HG03097 (cell line): ENCODE results near the gene SAPCD1.
"Not testable (repeated sequence)": the region's sequence is repeated elsewhere in the genome, so short reads cannot be mapped to it uniquely, and the experiment has no call there.

Experiments used
- ATAC-seq: cut with Tn5 transposase; IDR thresholded peaks from one replicate; pipeline ENCODE4 v1.9.1; 2021; ENCODE audit not compliant: unreplicated experiment, low FRiP score

SAPCD1 gene

GRCh38 chr6:31795616-31796298 is 33.3 kb downstream of the SAPCD1 start, which contains the start of gene VARS1:
TSS of gene VARS1 (minus strand) at chr6:31795752. CDS start at chr6:31795217, 535 bp downstream.
- ATAC-seq, result peak; percentile 61

GRCh38 chr6:31796993-31797385 is 34.5 kb downstream of the SAPCD1 start:
- no peak for ATAC-seq

DNA sequence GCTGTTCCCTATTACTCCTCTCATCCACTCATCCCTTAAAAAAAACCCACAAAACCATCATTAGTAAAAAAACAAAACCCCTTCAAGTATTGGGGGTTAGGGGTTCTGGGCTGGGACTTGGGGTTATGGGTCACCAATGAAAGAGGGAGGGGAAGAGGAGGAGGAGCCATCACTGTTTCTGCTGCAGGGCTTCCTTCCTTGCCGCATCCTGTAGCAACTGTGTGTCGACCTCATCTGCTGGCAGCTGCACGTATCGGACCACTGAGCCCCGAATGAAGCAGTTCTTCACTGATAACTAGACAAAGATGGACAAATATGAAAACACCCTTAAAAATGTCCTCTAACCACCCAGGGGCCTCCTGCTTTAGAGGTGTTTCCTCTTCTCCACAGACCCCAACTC is 35.1 kb downstream of the SAPCD1 start:
- ATAC-seq, result no peak

DNA sequence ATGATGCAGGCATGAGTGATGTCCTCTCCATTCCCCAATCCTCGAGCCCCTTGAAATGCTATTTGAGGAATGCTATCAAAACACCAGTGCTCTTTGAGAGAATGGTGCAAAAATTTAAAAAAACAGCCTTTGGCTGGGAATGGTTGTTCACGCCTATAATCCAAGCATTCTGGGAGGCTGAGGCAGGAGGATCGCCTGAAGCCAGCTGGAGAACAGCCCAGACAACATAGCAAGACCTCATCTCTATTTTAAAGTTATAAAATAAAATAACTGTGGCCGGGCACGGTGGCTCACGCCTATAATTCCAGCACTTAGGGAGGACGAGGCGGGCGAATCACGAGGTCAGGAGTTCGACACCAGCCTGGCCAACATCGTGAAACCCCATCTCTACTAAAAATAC is 37.3 kb downstream of the SAPCD1 start:
- no peak for ATAC-seq

GRCh38 chr6:31801031-31801927 is 38.8 kb downstream of the SAPCD1 start:
- ATAC-seq, result not testable (repeated sequence)

GRCh38 chr6:31805939-31806469 is 43.5 kb downstream of the SAPCD1 start:
- peak; percentile 13 for ATAC-seq

DNA sequence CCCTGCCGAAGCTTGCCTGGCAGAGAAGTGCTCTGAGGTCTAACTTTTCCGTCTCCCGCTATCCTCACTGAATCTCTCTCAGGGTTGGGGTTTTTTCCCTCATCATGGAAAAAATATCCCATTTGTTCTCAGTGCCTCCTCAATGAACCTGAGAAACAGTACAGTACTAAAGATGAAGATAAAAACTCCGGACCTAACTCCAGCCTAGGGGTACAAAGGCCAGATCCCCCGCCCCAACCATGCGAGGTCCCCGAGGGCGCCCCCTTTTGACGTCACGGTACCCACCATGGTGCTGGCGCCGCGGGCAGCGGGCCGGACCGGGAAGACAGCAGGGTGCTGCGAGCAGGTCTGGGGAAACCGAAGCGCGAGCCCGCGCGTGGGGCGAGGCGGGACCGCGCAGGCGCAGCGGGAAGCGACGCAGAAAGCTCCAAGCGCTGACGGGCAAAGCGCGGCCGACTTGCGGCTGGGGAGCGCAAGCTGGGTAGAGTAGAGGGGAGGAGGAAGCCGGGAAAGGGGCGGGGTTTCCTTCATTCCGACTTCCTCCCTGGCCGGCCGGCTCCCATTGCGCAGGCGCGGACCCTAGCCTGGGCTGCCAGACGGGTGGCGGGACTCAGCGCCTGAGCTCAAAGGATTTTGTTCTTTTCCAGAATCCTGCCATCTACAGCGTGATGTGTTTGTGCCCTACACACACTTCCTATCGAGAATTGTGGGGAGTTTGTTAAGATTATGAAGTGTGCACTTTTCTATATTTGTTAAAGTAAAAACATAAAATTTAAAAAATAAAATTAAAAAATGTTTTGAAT is 44.2 kb downstream of the SAPCD1 start, which contains the start of gene LSM2:
TSS of gene LSM2 (minus strand) at position 497 of the 803 bp plus-strand sequence. CDS start at position 288, 209 bp downstream.
- peak; percentile 89 for ATAC-seq

GRCh38 chr6:31808599-31808998 is 46.1 kb downstream of the SAPCD1 start:
- ATAC-seq, result not testable (repeated sequence)

DNA sequence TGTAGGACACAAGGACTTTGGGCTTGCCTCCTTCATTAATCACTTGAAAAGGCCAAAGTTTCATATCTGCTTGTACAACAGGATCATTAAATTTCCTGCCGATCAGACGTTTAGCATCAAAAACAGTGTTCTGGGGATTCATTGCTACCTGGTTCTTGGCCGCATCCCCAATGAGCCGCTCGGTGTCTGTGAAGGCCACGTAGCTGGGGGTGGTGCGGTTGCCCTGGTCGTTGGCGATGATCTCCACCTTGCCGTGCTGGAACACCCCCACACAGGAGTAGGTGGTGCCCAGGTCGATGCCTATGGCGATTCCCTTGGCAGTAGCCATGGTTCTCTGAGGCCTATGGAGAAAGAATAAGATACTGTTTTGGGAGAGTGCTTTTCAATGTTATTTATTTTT is 49.2 kb downstream of the SAPCD1 start:
- ATAC-seq, result no peak

- no peak for ATAC-seq
Observed at GRCh38 chr6:31813465-31813849, 51.0 kb downstream of the SAPCD1 start.
